DMS 273 (cell line): ENCODE measurements around the gene AWAT2.
"Not testable (repeated sequence)": the region's sequence is repeated elsewhere in the genome, so short reads cannot be mapped to it uniquely, and the experiment has no call there.

Experiments used
- DNase-seq: peaks from one replicate; lab custom pipeline; 2025; ENCODE audit not compliant: unreplicated experiment; lab: John Stamatoyannopoulos, UW

Gene AWAT2

GRCh38 chrX:70001708-70002341 is 47.9 kb downstream of the AWAT2 start:
- no peak for DNase-seq

- DNase-seq: peak; percentile 63
Measured at GRCh38 chrX:70001269-70001668, 48.5 kb downstream of the AWAT2 start.

GRCh38 chrX:69998299-69998698 is 51.4 kb downstream of the AWAT2 start:
- DNase-seq: not testable (repeated sequence)

- no peak for DNase-seq
Measured at GRCh38 chrX:69996113-69996468, 53.6 kb downstream of the AWAT2 start.

- peak; percentile 43 for DNase-seq
Measured at GRCh38 chrX:69995362-69996112, 54.2 kb downstream of the AWAT2 start.

- DNase-seq: no peak
Measured at GRCh38 chrX:69993494-69993893, 56.2 kb downstream of the AWAT2 start.

- peak; percentile 86 for DNase-seq
Measured at GRCh38 chrX:69991685-69992084, 58.1 kb downstream of the AWAT2 start.
